Activated gamma-delta T cell (primary cell): ENCODE results near the gene NPTX1.

Experiments
- DNase-seq: peaks from one replicate; lab custom pipeline; 2025; lab: John Stamatoyannopoulos, UW

NPTX1 gene

GRCh38 chr17:80478487-80479245 is 2.3 kb upstream of the NPTX1 start:
- no peak for DNase-seq

GRCh38 chr17:80477647-80478478 is 1.5 kb upstream of the NPTX1 start:
- DNase-seq = no peak

GRCh38 chr17:80476877-80477646 is 655 bp upstream of the NPTX1 start:
- no peak for DNase-seq

GRCh38 chr17:80474961-80475909 is 1.2 kb downstream of the NPTX1 start:
- DNase-seq = no peak

DNA sequence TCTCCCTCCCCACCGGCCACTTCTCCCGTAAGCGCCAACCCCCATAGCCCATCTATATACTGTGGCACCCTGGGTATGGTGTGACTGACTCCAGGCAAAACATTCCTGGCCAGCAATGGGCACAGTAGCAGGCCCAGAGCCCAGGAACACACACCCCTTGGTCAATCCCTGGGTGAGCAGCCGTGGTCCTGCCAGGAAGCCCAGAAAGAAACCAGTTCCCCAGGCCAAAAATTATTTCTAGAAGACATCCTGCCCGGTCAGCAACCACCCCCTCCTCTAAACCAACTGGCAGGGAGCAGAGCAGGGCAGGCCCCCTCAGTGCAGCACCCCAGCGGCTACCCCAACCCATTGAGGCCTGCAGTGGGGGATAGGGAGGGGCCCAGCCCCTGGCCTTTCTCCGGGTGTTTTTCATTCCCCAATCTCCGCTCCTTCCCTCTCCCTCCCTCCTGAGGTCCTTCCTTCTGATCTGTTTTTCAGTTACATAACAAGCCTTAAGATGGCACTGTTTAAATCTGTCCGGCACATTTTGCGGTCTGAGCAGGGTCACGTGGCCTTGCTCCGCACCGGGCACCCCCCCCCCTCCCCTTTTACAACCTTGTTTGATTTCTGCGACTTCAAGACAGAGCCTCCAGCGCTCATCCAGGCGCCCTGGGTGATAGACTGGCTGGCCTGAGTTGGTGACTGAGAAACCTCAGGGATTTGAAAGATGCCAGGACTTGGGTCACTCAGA is 2.0 kb downstream of the NPTX1 start:
- DNase-seq = no peak

- no peak for DNase-seq
Measured at GRCh38 chr17:80473701-80474100, 2.7 kb downstream of the NPTX1 start.

GRCh38 chr17:80472996-80473395 is 3.4 kb downstream of the NPTX1 start:
- no peak for DNase-seq

DNA sequence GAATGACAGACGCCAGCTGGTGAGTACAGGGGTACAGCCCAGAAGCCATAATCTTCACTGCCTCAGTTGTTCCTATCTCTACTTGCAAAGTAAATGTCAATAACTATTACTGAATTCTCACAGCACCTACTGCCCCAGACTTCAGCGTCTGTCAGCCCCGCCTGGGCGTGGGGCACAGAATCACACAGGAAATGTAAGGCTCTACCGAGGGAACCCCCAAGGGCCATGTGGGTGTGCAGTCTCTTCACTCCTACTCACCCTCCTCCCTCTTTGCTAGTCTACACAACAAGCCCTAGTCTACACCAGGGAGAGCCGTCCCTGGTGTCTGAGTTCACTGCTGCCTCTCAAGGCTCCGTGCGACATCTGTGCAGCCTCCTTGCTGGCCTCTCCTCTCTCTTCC is 4.5 kb downstream of the NPTX1 start:
- peak; percentile 35 for DNase-seq

DNA sequence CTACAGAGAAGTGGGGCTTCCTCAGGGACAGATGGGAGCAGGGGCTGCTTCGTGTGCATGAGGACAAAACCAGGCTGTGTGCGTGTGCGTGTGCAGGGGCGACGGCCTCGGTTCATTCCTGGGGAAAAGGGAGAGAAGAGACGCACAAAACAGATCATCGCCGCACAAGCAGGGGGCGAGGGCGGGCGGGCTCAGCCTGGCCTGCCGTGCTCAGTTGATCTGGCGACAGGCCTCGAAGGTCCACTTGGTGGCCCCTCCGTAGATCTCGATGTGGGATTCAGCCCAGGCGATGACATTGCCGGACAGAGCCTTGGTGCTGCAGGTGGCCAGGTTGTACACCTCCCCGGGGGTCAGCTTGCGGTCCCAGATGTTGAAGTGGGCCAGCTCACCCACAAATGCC is 5.8 kb downstream of the NPTX1 start:
- DNase-seq = no peak

- no peak for DNase-seq
Measured at GRCh38 chr17:80469667-80470066, 6.7 kb downstream of the NPTX1 start.

- no peak for DNase-seq
Measured at GRCh38 chr17:80468781-80469493, 7.5 kb downstream of the NPTX1 start.

- DNase-seq = no peak
Measured at GRCh38 chr17:80468242-80468641, 8.2 kb downstream of the NPTX1 start.

DNA sequence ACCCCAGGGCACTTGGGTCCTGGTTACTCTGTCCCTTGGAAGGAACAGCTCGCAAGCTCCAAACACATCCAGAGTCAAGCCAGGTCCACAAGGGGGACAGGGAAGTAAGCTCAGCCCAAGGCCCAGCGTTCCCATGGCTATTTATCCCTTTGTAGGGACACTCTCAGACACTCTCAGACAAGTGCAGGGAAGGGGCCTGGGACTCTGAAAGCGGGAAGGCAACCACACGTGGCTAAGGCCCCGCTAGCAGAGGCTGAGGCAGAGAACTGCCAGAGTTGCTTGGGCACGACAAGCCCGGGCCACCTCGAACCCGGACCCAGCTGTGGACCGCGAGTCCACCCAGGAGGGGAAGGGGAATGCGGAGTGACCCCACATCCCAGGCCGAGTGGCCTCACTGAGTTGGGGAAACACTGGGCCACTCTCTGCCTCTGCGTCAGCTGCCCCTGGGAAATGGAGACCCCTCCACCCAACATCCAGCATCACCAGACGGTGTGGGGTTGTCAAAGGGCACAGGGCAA is 10.2 kb downstream of the NPTX1 start:
- no peak for DNase-seq

DNA sequence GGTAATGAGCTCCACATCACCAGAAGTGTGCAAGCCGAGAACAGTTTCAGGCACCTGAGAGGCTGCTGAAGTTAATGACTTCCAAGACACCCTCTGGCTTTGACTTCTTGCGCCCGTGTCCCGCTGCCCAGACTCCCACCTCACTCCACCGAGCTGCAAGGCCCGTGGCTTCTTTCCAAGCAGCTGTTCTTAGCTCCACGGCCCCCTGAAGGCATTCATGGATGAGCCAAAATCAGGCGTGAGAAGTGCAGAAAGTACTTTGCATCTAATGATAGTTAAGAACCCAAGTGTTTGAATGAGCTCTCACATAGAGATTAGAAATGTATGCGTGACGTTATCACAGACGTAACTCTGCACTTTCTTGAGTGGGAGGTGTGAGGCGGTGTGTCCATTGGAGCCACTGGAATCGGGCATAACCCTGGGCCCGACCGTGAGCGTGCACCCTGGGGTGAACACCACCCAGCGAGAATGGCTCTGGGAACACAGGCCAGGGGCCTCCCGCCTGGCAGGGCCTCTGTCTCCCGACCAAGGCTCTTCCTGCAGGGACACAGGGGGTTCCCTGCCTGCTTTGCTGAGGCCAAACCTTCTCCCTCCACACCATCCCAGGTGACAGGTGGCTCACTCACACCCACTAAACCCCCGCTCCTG is 11.0 kb downstream of the NPTX1 start:
- no peak for DNase-seq

- no peak for DNase-seq
Measured at GRCh38 chr17:80464486-80464885, 11.9 kb downstream of the NPTX1 start.

GRCh38 chr17:80463784-80464400 is 12.5 kb downstream of the NPTX1 start:
- no peak for DNase-seq

GRCh38 chr17:80461528-80462160 is 14.8 kb downstream of the NPTX1 start:
- DNase-seq = no peak

DNA sequence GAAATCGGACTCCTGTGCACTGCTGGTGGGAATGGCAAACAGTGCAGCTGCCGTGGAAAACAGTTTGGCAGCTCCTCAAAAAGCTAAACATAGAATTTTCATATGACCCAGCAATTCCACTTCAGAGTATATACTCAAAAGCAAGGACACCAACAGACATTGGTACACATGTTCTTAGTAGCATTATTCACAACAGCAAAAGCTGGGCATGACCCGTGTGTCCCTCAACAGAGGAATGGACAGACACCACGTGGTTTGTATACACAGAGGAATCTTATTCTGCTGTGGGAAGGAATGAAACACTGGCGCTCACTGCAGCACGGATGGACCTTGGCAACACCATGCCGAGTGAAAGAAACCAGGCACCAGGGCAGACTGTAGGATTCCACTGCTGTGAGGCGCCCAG is 16.0 kb downstream of the NPTX1 start:
- no peak for DNase-seq
